Skin epidermis (tissue), 12 donors: ENCODE results near the gene DDN.

Experiments used
- H3K27ac ChIP-seq, 21 experiments: fragments of 200-600 bp; sonication (generic) in 11 of 21; one replicate each; pipeline ENCODE4 v1.5.0; 2020; ENCODE audit warnings: mild to moderate bottlenecking in 3 of 21, inconsistent platforms in 2 of 21, moderate library complexity in 2 of 21
- H3K4me3 ChIP-seq, 7 experiments: fragments of 200-600 bp; sonication (generic) in 2 of 7; one replicate each; pipeline ENCODE4 v1.5.0; 2020; ENCODE audit warnings: inconsistent platforms in 2 of 7, mild to moderate bottlenecking in 2 of 7, moderate library complexity in 1 of 7

The DDN gene

GRCh38 chr12:48952691-48953090, 46.5 kb downstream of the DDN start:
- Histone ChIP-seq H3K4me3 (no peak overlapping the region), H3K27ac (no peak overlapping the region)

- no peak overlapping the region for H3K4me3 ChIP-seq
- H3K27ac ChIP-seq = no peak overlapping the region
Observed at GRCh38 chr12:48947727-48948126, 51.4 kb downstream of the DDN start.

- Histone ChIP-seq H3K4me3 (no peak overlapping the region), H3K27ac (no peak overlapping the region)
Observed at GRCh38 chr12:48946943-48947342, 52.2 kb downstream of the DDN start.

DNA sequence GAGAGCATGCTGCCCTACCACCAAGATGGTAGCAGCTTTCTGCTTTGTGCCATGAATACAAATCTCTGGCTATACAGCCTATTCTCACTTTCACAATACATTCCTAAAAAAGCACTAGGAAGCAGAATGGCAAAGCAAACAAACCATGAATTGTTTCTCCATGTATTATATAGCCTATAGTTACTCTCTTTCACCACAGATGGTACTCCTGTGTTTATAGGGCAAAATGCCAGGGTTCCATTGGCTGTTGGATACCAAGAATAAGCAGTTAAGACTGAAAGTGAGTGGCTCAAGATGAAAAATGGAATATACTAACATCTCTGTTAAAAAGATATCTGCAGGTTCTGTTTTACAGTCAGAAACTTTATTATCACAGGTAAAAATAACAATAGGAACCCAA, 53.0 kb downstream of the DDN start:
- no peak overlapping the region for H3K27ac ChIP-seq
- no peak overlapping the region for H3K4me3 ChIP-seq
